GM04504 (cell line): ENCODE measurements around the gene SRPRB.

ENCODE experiments used
- DNase-seq: peaks from one replicate; pipeline ENCODE4 v3.0.0-alpha.2; 2012; ENCODE audit warnings: low read depth

SRPRB gene

GRCh38 chr3:133866141-133866540, 60.5 kb downstream of the SRPRB start:
- no peak for DNase-seq

- no peak for DNase-seq
These were observed 62.6 kb downstream of the SRPRB start for GRCh38 chr3:133868186-133868585.

GRCh38 chr3:133868758-133869475, 63.3 kb downstream of the SRPRB start:
- no peak for DNase-seq

- no peak for DNase-seq
These were observed 64.0 kb downstream of the SRPRB start for GRCh38 chr3:133869586-133869985.

- DNase-seq: no peak
These were observed 65.2 kb downstream of the SRPRB start for GRCh38 chr3:133870822-133871221.
